ENCODE measurements around the gene ATE1.

DNA sequence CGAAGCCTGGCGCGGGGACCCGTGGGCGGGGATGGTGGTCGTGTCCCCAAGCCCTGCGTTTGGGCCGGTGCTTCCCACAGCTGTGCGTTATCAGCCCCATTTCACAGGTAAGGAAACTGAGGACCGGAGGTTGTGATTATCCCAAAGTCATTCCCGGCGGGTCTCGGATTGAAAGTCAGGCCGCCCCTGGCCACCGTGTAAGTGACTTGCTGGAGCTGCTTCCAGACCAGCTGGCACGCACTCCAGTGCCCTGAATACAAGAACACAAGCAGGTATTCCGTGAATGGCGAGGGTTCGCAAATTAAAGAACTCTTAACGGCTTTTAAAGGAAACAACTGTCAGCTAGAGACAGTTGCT, 675 bp upstream of the ATE1 start:
- TF ChIP-seq, protein P1, sequence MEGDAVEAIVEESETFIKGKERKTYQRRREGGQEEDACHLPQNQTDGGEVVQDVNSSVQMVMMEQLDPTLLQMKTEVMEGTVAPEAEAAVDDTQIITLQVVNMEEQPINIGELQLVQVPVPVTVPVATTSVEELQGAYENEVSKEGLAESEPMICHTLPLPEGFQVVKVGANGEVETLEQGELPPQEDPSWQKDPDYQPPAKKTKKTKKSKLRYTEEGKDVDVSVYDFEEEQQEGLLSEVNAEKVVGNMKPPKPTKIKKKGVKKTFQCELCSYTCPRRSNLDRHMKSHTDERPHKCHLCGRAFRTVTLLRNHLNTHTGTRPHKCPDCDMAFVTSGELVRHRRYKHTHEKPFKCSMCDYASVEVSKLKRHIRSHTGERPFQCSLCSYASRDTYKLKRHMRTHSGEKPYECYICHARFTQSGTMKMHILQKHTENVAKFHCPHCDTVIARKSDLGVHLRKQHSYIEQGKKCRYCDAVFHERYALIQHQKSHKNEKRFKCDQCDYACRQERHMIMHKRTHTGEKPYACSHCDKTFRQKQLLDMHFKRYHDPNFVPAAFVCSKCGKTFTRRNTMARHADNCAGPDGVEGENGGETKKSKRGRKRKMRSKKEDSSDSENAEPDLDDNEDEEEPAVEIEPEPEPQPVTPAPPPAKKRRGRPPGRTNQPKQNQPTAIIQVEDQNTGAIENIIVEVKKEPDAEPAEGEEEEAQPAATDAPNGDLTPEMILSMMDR (IDR thresholded peaks at IDR 0.05), result no peak
- TF ChIP-seq POLR2A (IDR thresholded peaks at IDR 0.05), result no peak

Measured in breast epithelium (tissue), 3 donors.